Pancreas (tissue), 10 donors: Measurements from ENCODE around the gene MYO7B. TPM values are rescaled to one million over a fixed set of nuclear protein-coding genes. Genes with fewer than 3 reads are reported as not detected.

Source experiments
- ATAC-seq, 4 donors: fragments of 200-7000 bp; cut with Tn5 transposase; one replicate each; pipeline versions ENCODE4 v1.8.0 to v1.9.1; 2020; ENCODE audit warnings: mild to moderate bottlenecking in 4 of 4, moderate library complexity in 4 of 4
- DNase-seq, 6 donors: peaks; one replicate each; pipeline ENCODE4 v3.0.0-alpha.2; 2020
- FAIRE-seq: peaks from 2 replicates; lab custom pipeline; 2012; peaks lifted over from hg19 to GRCh38; lab: Jason Lieb, UNC
- H3K27ac ChIP-seq, 4 donors: fragments of 200-600 bp; sonication (generic); 1 replicate in 3 of 4; 2 replicates in 1 of 4; pipeline versions ENCODE4 v1.5.0 to v1.8.0; 2020
- H3K27me3 ChIP-seq, 4 donors: fragments of 200-600 bp; one replicate each; pipeline ENCODE4 v1.8.0; 2021
- H3K36me3 ChIP-seq, 3 donors: fragments of 200-600 bp; sonication (generic) in 1 of 3; one replicate each; pipeline versions ENCODE4 v1.5.0 to v1.8.0; 2020 to 2021
- H3K4me1 ChIP-seq, 3 donors: fragments of 200-600 bp; one replicate each; pipeline ENCODE4 v1.8.0; 2021
- H3K4me3 ChIP-seq, 4 donors: fragments of 200-600 bp; sonication (generic) in 2 of 4; one replicate each; pipeline versions ENCODE4 v1.5.0 to v1.8.0; 2020 to 2021
- H3K9me3 ChIP-seq, 4 donors: fragments of 200-600 bp; one replicate each; pipeline ENCODE4 v1.8.0; 2021
- WGBS, 2 donors: extraction: QIAGEN DNeasy Blood & Tissue Kit; methylation state at CpG; one replicate each; pipeline ENCODE4 v1.1.7; 2013; 5-methylcytosine and 5-hydroxymethylcytosine counted together
- intact Hi-C, 3 donors: fragments of 100-400 bp; cut with DNase I; formaldehyde crosslinking; loops; one replicate each; pipeline versions ENCODE4 v1.11.1 to v1.14.2; 2022
- polyA plus RNA-seq, 2 donors: library from polyadenylated mRNA; stranded (reverse); fragments of 200-250 nt; gene quantifications; one replicate each; pipeline ENCODE4 v1.2.3, GENCODE V29; 2013
- total RNA-seq, 6 donors: library from RNA; stranded (reverse); fragmentation: NEBNext Ultra II Directional in 4 of 6; extraction: Animal tissue kit (Norgen Biotek cat#: 25700) in 4 of 6; gene quantifications; one replicate each; pipeline versions ENCODE4 v1.2.1 to v1.2.4, GENCODE V29; 2021 to 2023
- TF ChIP-seq, protein P1 (sequence below), 4 donors: fragments of 200-600 bp; sonication (generic) in 3 of 4; IDR thresholded peaks; one replicate each; pipeline versions ENCODE4 v1.5.0 to v1.8.0; 2021; ENCODE audit warnings: antibody characterized with exemption in 4 of 4
- donor health status: healthy with polysubstance abuse.
- donor health status: DM: no; HTN: no; CAD: no; lungs with moderate emphysema.
- donor health status: DM: no; HTN: no; CAD: no.
- donor health status: control.
- donor health status: control.
- donor health status: Bipolar disorder and iron deficiency.
- donor health status: DM: yes; HTN: yes; CAD: no.
- donor health status: DM: no; HTN: no; CAD: no.
- donor health status: DM: no; HTN: no; CAD: no.
- donor health status: DM: yes; HTN: yes; CAD: no.

The MYO7B gene
- total and polyA plus RNA-seq, 8 donors: 0.12 to 1.5 (median 0.83) TPM

DNA sequence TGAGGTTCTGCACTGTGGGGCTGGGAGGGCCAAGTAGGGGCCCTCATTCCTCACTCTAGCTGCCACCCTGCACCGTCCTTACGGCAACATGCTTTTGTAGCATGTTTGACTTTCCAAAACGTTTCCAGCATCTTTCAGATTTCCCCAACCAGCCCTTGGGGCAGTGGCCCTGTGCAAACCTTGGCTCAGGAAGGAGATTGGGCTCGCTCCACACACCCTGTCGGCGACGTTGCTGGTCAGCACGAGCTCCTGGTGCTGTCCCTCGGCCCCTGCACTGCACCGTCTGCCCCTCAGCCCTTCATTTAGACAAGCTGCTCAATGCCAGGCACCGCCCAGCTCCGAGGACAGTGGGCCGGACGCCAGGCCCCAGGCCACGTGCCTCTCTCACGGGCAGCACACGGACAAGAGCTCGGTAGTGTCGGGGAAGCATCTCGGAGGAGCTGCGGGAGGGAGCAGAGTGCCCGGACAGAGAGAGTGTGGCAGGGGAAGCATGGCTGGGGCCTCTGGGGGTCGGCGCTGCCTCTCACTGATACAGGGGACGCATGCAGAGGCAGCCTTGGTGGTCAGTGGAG is 117.4 kb downstream of the MYO7B start:
- no peaks in the 10 kb centered on the region for H3K27me3 ChIP-seq
- TF ChIP-seq, protein P1, sequence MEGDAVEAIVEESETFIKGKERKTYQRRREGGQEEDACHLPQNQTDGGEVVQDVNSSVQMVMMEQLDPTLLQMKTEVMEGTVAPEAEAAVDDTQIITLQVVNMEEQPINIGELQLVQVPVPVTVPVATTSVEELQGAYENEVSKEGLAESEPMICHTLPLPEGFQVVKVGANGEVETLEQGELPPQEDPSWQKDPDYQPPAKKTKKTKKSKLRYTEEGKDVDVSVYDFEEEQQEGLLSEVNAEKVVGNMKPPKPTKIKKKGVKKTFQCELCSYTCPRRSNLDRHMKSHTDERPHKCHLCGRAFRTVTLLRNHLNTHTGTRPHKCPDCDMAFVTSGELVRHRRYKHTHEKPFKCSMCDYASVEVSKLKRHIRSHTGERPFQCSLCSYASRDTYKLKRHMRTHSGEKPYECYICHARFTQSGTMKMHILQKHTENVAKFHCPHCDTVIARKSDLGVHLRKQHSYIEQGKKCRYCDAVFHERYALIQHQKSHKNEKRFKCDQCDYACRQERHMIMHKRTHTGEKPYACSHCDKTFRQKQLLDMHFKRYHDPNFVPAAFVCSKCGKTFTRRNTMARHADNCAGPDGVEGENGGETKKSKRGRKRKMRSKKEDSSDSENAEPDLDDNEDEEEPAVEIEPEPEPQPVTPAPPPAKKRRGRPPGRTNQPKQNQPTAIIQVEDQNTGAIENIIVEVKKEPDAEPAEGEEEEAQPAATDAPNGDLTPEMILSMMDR (IDR thresholded peaks at IDR 0.05): no peak
- WGBS, 2 donors: 69 to 70% methylated on average over 25 of the region's 25 CpGs
- no peak overlapping the region for H3K27ac ChIP-seq
- FAIRE-seq: no peak
- no peak for ATAC-seq
- intact Hi-C loops: no loop called here
- peak in 2 of 6 donors; percentile 9 to 44 for DNase-seq
- no peaks in the 10 kb centered on the region for H3K9me3 ChIP-seq
- H3K4me1 ChIP-seq: peaks cover 0 to 3% (median 0%) of the 10 kb centered on the region in 3 donors
- no peaks in the 10 kb centered on the region for H3K36me3 ChIP-seq
- H3K4me3 ChIP-seq: no peak overlapping the region

DNA sequence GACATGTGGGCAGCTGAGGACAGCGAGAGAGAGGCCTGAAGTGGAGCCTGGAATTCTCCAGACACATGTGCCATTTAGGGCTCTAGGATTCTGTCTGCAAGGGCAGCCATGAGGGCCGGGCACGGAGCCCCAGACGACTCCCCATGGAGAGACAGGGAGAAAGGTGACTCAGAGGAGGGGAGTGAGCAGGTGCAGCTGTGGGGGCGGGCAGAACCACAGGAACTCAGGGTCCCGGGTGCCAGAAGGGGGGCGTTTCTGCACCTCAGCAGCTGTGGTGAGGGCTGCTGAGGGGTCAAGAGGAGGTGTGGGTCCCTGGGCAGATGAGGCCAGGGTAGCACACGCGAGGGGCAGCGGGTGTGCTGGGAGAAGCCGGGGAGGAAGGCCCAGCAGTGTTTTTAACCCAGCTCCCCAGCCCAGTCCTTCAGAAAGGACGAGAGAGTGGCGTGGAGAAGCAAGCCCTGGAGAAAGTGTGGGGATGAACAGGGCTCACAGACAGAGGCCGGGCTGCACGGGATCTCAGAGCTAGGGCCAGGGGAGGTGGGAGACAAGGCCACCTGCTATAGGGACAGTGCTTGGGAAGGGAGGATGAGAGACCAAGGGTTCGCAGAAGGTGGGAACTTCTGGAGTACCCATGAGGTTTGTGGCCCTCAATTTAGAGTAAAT is 118.1 kb downstream of the MYO7B start:
- DNase-seq (peak in 2 of 6 donors; percentile 5 to 38), ATAC-seq (no peak), FAIRE-seq (no peak)
- intact Hi-C loops: no loop called here
- Histone ChIP-seq H3K27ac (no peak overlapping the region), H3K36me3 (no peaks in the 10 kb centered on the region), H3K4me3 (no peak overlapping the region), H3K9me3 (no peaks in the 10 kb centered on the region), H3K27me3 (no peaks in the 10 kb centered on the region), H3K4me1 (peaks cover 0 to 3% (median 0%) of the 10 kb centered on the region in 3 donors)
- TF ChIP-seq, protein P1 (IDR thresholded peaks at IDR 0.05): no peak
- WGBS, 2 donors: 67 to 77% methylated on average over 16 of the region's 16 CpGs

DNA sequence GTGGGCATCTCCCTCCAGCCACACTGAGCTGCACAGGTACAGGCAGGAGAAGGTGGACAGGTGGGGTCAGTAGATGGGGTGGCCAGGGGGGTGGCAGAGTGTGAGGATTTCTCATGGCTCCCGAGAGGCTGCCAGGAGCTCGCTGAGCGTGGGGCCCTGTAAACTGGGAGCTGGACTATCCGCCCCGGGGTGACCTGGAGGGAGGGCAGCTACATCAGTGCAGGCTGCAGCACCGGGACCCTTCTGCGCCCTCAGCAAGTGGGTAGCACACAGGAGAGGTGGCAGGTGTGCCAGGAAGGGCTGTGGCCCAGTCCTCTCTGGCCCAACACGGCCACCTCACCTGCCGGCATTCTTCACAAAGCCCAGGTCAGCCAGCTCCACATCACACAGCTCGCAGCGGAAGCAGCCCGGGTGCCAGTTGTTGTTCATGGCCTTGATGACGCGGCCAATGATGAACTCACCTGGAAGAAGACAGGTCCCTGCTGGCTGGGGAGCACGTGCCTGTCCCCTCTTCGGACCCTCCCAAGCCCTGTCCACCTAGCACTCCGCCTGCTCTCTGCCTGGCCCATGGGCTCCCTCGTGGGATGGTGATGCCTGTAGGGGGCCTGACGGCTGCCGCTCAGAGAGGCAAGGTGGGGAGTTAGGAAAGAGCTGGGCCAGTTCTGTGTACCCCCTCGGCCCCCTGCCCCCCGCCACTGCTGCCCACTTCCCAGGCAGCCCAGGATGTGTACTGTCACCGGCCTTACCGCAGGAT is 118.8 kb downstream of the MYO7B start:
- no peaks in the 10 kb centered on the region for H3K9me3 ChIP-seq
- no peaks in the 10 kb centered on the region for H3K27me3 ChIP-seq
- H3K27ac ChIP-seq: no peak overlapping the region
- H3K36me3 ChIP-seq: no peaks in the 10 kb centered on the region
- no peak for FAIRE-seq
- 78 to 82% methylated on average over 24 of the region's 24 CpGs for WGBS, 2 donors
- no peak for ATAC-seq
- peak in 2 of 6 donors; percentile 12 to 50 for DNase-seq
- intact Hi-C loops: no loop called here
- peaks cover 0 to 3% (median 0%) of the 10 kb centered on the region in 3 donors for H3K4me1 ChIP-seq
- TF ChIP-seq, protein P1 (IDR thresholded peaks at IDR 0.05): no peak
- H3K4me3 ChIP-seq: no peak overlapping the region

DNA sequence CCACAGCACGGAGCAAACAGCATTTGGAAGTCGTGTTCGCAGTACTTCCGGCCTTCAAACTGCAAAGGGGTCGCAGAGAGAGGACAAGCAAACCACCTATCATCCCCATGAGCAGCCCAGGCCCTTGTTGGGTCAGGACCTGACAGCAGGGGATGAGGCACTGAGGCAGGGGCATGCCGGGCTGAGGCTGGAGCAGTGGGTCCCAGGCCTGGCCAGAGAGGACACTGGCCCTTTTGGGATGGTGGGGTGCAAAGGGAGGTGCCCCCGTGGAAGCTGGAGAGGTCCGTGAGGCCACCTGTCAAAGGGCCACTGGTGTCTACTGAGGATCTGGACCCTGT is 119.3 kb downstream of the MYO7B start:
- no peaks in the 10 kb centered on the region for H3K36me3 ChIP-seq
- H3K27ac ChIP-seq: no peak overlapping the region
- TF ChIP-seq, protein P1 (IDR thresholded peaks at IDR 0.05): no peak
- no peaks in the 10 kb centered on the region for H3K9me3 ChIP-seq
- H3K4me3 ChIP-seq: no peak overlapping the region
- 70 to 87% methylated on average over 8 of the region's 8 CpGs for WGBS, 2 donors
- DNase-seq: no peak
- ATAC-seq: no peak
- H3K27me3 ChIP-seq: no peaks in the 10 kb centered on the region
- intact Hi-C loops: no loop called here
- no peaks in the 10 kb centered on the region for H3K4me1 ChIP-seq
- no peak for FAIRE-seq
